H9 (cell line): Measurements from ENCODE around the gene PRKAR2A. TPM values are rescaled to one million over a fixed set of nuclear protein-coding genes. Genes with fewer than 3 reads are reported as not detected.

Experiments used
- DNase-seq: peaks from one replicate; pipeline ENCODE4 v3.0.0-alpha.2; 2017
- H2AFZ ChIP-seq: one replicate; pipeline ENCODE4 v1.6.1; 2013; ENCODE audit warnings: mild to moderate bottlenecking, low read length, control low read depth, moderate library complexity
- H2AK5ac ChIP-seq: 2 replicates; pipeline ENCODE4 v1.6.1; 2013; ENCODE audit warnings: low read length, control low read depth, mixed read lengths; ENCODE audit not compliant: insufficient read length
- H2BK120ac ChIP-seq: one replicate; pipeline ENCODE4 v1.6.1; 2013; ENCODE audit warnings: low read depth, mild to moderate bottlenecking, low read length, control low read depth, inconsistent platforms; ENCODE audit not compliant: poor library complexity, severe bottlenecking
- H2BK12ac ChIP-seq: 2 replicates; pipeline ENCODE4 v1.6.1; 2013; ENCODE audit warnings: low read length, control low read depth, mixed read lengths, low read depth; ENCODE audit not compliant: insufficient read length
- H2BK15ac ChIP-seq: 2 replicates; pipeline ENCODE4 v1.6.1; 2013; ENCODE audit warnings: low read depth, low read length, control low read depth
- H2BK20ac ChIP-seq: one replicate; pipeline ENCODE4 v1.6.1; 2013; ENCODE audit warnings: low read depth, mild to moderate bottlenecking, low read length, control low read depth, inconsistent platforms; ENCODE audit not compliant: poor library complexity, severe bottlenecking
- H2BK5ac ChIP-seq: 2 replicates; pipeline ENCODE4 v1.6.1; 2013; ENCODE audit warnings: low read length, control low read depth, mixed read lengths; ENCODE audit not compliant: insufficient read length
- H3K14ac ChIP-seq: 2 replicates; pipeline ENCODE4 v1.6.1; 2013; ENCODE audit warnings: low read length, control low read depth; ENCODE audit not compliant: insufficient read depth
- H3K18ac ChIP-seq: 2 replicates; pipeline ENCODE4 v1.6.1; 2013; ENCODE audit warnings: low read depth, mild to moderate bottlenecking, mixed read lengths, low read length, control low read depth; ENCODE audit not compliant: insufficient read length
- H3K23ac ChIP-seq: 2 replicates; pipeline ENCODE4 v1.6.1; 2013; ENCODE audit warnings: low read length, control low read depth, mixed read lengths, low read depth; ENCODE audit not compliant: insufficient read length
- H3K23me2 ChIP-seq: 2 replicates; pipeline ENCODE4 v1.6.1; 2013; ENCODE audit warnings: low read depth, mild to moderate bottlenecking, mixed read lengths, low read length, control low read depth; ENCODE audit not compliant: insufficient read length, poor library complexity, severe bottlenecking
- H3K27ac ChIP-seq: 2 replicates; pipeline ENCODE4 v1.5.1; 2013; ENCODE audit warnings: low read length, control low read depth, mixed read lengths, low read depth; ENCODE audit not compliant: insufficient read length
- H3K27me3 ChIP-seq: 2 replicates; pipeline ENCODE4 v1.6.1; 2013; ENCODE audit warnings: low read length, control low read depth, inconsistent platforms; ENCODE audit not compliant: insufficient read depth
- H3K4ac ChIP-seq: 2 replicates; pipeline ENCODE4 v1.6.1; 2013; ENCODE audit warnings: low read depth, mild to moderate bottlenecking, control low read depth, inconsistent platforms, low read length, moderate library complexity
- H3K4me1 ChIP-seq: 2 replicates; pipeline ENCODE4 v1.6.1; 2013; ENCODE audit warnings: low read length, control low read depth, inconsistent platforms; ENCODE audit not compliant: insufficient read depth
- H3K4me2 ChIP-seq: 2 replicates; pipeline ENCODE4 v1.6.1; 2013; ENCODE audit warnings: low read length, control low read depth, mixed read lengths; ENCODE audit not compliant: insufficient read length, insufficient read depth
- H3K56ac ChIP-seq: 2 replicates; pipeline ENCODE4 v1.6.1; 2013; ENCODE audit warnings: low read depth, mild to moderate bottlenecking, mixed read lengths, low read length, control low read depth; ENCODE audit not compliant: insufficient read length
- H3K79me1 ChIP-seq: 2 replicates; pipeline ENCODE4 v1.6.1; 2013; ENCODE audit warnings: low read depth, mild to moderate bottlenecking, moderate library complexity, low read length, control low read depth, inconsistent platforms; ENCODE audit not compliant: insufficient read depth, poor library complexity, severe bottlenecking
- H3K79me2 ChIP-seq: 2 replicates; pipeline ENCODE4 v1.6.1; 2013; ENCODE audit warnings: low read length, control low read depth, inconsistent platforms; ENCODE audit not compliant: insufficient read depth
- H3K9ac ChIP-seq: 2 replicates; pipeline ENCODE4 v1.6.1; 2013; ENCODE audit warnings: low read length, control low read depth, mixed read lengths; ENCODE audit not compliant: insufficient read length; ENCODE audit errors: extremely low read depth
- H3K9me3 ChIP-seq: one replicate; pipeline ENCODE4 v1.6.1; 2013; ENCODE audit warnings: low read depth, low read length, inconsistent platforms; ENCODE audit not compliant: control insufficient read depth
- H3T11ph ChIP-seq: one replicate; pipeline ENCODE4 v1.6.1; 2013; ENCODE audit warnings: mild to moderate bottlenecking, low read length, control low read depth, inconsistent platforms
- H4K20me1 ChIP-seq: one replicate; pipeline ENCODE4 v1.6.1; 2013; ENCODE audit not compliant: control insufficient read depth, insufficient read length, insufficient read depth
- H4K5ac ChIP-seq: 2 replicates; pipeline ENCODE4 v1.6.1; 2013; ENCODE audit warnings: low read depth, mild to moderate bottlenecking, mixed read lengths, low read length, control low read depth; ENCODE audit not compliant: insufficient read length
- H4K8ac ChIP-seq: replicated peaks from 2 replicates; pipeline ENCODE4 v1.6.1; 2013; ENCODE audit warnings: low read length, control low read depth, mixed read lengths, low read depth; ENCODE audit not compliant: insufficient read length
- H4K91ac ChIP-seq: 2 replicates; pipeline ENCODE4 v1.6.1; 2013; ENCODE audit warnings: low read depth, mild to moderate bottlenecking, moderate library complexity, mixed read lengths, low read length, control low read depth; ENCODE audit not compliant: insufficient read length
- H3K27ac Mint-ChIP-seq, 3 experiments: 2 replicates in 2 of 3; 3 replicates in 1 of 3; pipeline ENCODE4 v1.8.0; 2020 to 2021; ENCODE audit warnings: mixed read lengths in 3 of 3, mild to moderate bottlenecking in 1 of 3, moderate library complexity in 1 of 3
- H3K27me3 Mint-ChIP-seq: 2 replicates; pipeline ENCODE4 v1.8.0; 2021; ENCODE audit warnings: low read depth, mild to moderate bottlenecking, moderate library complexity, mixed read lengths
- H3K36me3 Mint-ChIP-seq, 3 experiments: 2 replicates in 2 of 3; 3 replicates in 1 of 3; pipeline ENCODE4 v1.8.0; 2020 to 2021; ENCODE audit warnings: low read depth in 3 of 3, mixed read lengths in 3 of 3; ENCODE audit not compliant: insufficient read depth in 1 of 3
- H3K4me1 Mint-ChIP-seq, 2 experiments: 2 replicates each; pipeline ENCODE4 v1.8.0; 2020; ENCODE audit warnings: mixed read lengths in 2 of 2
- H3K4me3 Mint-ChIP-seq, 2 experiments: 2 replicates in 1 of 2; 3 replicates in 1 of 2; pipeline ENCODE4 v1.8.0; 2020 to 2021; ENCODE audit warnings: mild to moderate bottlenecking in 2 of 2, mixed read lengths in 2 of 2, moderate library complexity in 1 of 2
- H3K9me3 Mint-ChIP-seq, 2 experiments: 2 replicates in 1 of 2; 3 replicates in 1 of 2; pipeline ENCODE4 v1.8.0; 2020; ENCODE audit warnings: mild to moderate bottlenecking in 2 of 2, mixed read lengths in 2 of 2, moderate library complexity in 1 of 2
- CTCF ChIP-seq: fragments of 200-600 bp; sonication (generic); conservative IDR thresholded peaks from 3 replicates; pipeline ENCODE4 v1.8.0; 2021; ENCODE audit warnings: antibody characterized with exemption, mild to moderate bottlenecking
- total RNA-seq: library from RNA; stranded (reverse); gene quantifications from 2 replicates; pipeline ENCODE4 v1.2.1, GENCODE V29; 2021

The PRKAR2A gene
- total RNA-seq, 1 experiment from 2014 or later: 39.1 TPM

- H3K27me3 ChIP-seq: no peaks in the 10 kb centered on the region
- H3K18ac ChIP-seq: no peak overlapping the region
- TF ChIP-seq CTCF: no peak
- no peak overlapping the region for H3K4me3 Mint-ChIP-seq
- no peak overlapping the region for H3K14ac ChIP-seq
- no peaks in the 10 kb centered on the region for H3K9me3 ChIP-seq
- no peaks in the 10 kb centered on the region for H3K23me2 ChIP-seq
- no peaks in the 10 kb centered on the region; a peak in 1 of 7 replicates for H3K36me3 Mint-ChIP-seq
- H3K4me1 Mint-ChIP-seq: peaks cover 4% of the 10 kb centered on the region in 2 experiments; a peak in 2 of 4 replicates
- H3K27me3 Mint-ChIP-seq: no peaks in the 10 kb centered on the region
- no peak overlapping the region for H3K56ac ChIP-seq
- no peak overlapping the region for H3K4me2 ChIP-seq
- no peak for DNase-seq
- no peak overlapping the region for H3T11ph ChIP-seq
- H3K9me3 Mint-ChIP-seq: no peaks in the 10 kb centered on the region
- H3K79me1 ChIP-seq: no peaks in the 10 kb centered on the region
- no peak overlapping the region for H2BK120ac ChIP-seq
- no peak overlapping the region for H2BK20ac ChIP-seq
- H2AK5ac ChIP-seq: no peak overlapping the region
- H2AFZ ChIP-seq: no peak overlapping the region
- no peaks in the 10 kb centered on the region for H3K79me2 ChIP-seq
- H3K27ac ChIP-seq: no peak overlapping the region
- no peak overlapping the region for H2BK15ac ChIP-seq
- no peak overlapping the region for H2BK12ac ChIP-seq
- no peak overlapping the region for H4K91ac ChIP-seq
- no peak overlapping the region for H4K8ac ChIP-seq
- no peaks in the 10 kb centered on the region for H3K4me1 ChIP-seq
- H3K23ac ChIP-seq: no peak overlapping the region
- H4K20me1 ChIP-seq: no peaks in the 10 kb centered on the region
- H3K9ac ChIP-seq: no peak overlapping the region
- no peak overlapping the region for H3K27ac Mint-ChIP-seq
- no peak overlapping the region for H4K5ac ChIP-seq
- H3K4ac ChIP-seq: no peak overlapping the region
- no peak overlapping the region for H2BK5ac ChIP-seq
These were observed 15.0 kb downstream of the PRKAR2A start for GRCh38 chr3:48832684-48833083.
